KMS-11 (cell line): ENCODE data around the gene PLEKHH2.

Experiments
- H2AFZ ChIP-seq: fragments of 200-600 bp; sonication (generic); 2 replicates; pipeline ENCODE4 v1.6.1; 2016; ENCODE audit warnings: antibody characterized with exemption, mixed run types, low read depth
- H3K27ac ChIP-seq: fragments of 200-600 bp; sonication (generic); 2 replicates; pipeline ENCODE4 v1.6.1; 2016; ENCODE audit warnings: mild to moderate bottlenecking, mixed run types
- H3K27me3 ChIP-seq: fragments of 200-600 bp; sonication (generic); 2 replicates; pipeline ENCODE4 v1.6.1; 2017; ENCODE audit warnings: mild to moderate bottlenecking, low read depth, mixed run types, moderate library complexity; ENCODE audit not compliant: insufficient read depth
- H3K36me3 ChIP-seq: fragments of 200-600 bp; sonication (generic); 2 replicates; pipeline ENCODE4 v1.6.1; 2017; ENCODE audit warnings: mild to moderate bottlenecking, mixed run types; ENCODE audit not compliant: insufficient read depth
- H3K4me1 ChIP-seq: fragments of 200-600 bp; sonication (generic); 2 replicates; pipeline ENCODE4 v1.6.1; 2016; ENCODE audit warnings: mild to moderate bottlenecking, low read depth, mixed run types; ENCODE audit not compliant: poor library complexity, severe bottlenecking
- H3K4me2 ChIP-seq: fragments of 200-600 bp; sonication (generic); 2 replicates; pipeline ENCODE4 v1.7.0; 2016; ENCODE audit warnings: mild to moderate bottlenecking, mixed run types
- H3K4me3 ChIP-seq: fragments of 200-600 bp; sonication (generic); IDR thresholded peaks from 2 replicates; pipeline ENCODE4 v1.6.1; 2017; ENCODE audit warnings: low read depth, low read length, mixed read lengths; ENCODE audit not compliant: insufficient read depth
- H3K79me2 ChIP-seq: fragments of 200-600 bp; sonication (generic); 2 replicates; pipeline ENCODE4 v1.6.1; 2016; ENCODE audit warnings: low read depth, mixed run types; ENCODE audit not compliant: insufficient read depth
- H3K9ac ChIP-seq: fragments of 200-600 bp; sonication (generic); 2 replicates; pipeline ENCODE4 v1.6.1; 2016; ENCODE audit warnings: mild to moderate bottlenecking, mixed run types
- H4K20me1 ChIP-seq: fragments of 200-600 bp; sonication (generic); 2 replicates; pipeline ENCODE4 v1.6.1; 2016; ENCODE audit warnings: mild to moderate bottlenecking, mixed run types; ENCODE audit not compliant: insufficient read depth
- TF ChIP-seq, protein P1 (sequence below): fragments of 200-600 bp; sonication (generic); conservative IDR thresholded peaks from 2 replicates; pipeline ENCODE4 v1.6.1; 2017; ENCODE audit warnings: low read depth, mild to moderate bottlenecking, antibody characterized with exemption, low read length, moderate library complexity, mixed read lengths

PLEKHH2 gene

DNA sequence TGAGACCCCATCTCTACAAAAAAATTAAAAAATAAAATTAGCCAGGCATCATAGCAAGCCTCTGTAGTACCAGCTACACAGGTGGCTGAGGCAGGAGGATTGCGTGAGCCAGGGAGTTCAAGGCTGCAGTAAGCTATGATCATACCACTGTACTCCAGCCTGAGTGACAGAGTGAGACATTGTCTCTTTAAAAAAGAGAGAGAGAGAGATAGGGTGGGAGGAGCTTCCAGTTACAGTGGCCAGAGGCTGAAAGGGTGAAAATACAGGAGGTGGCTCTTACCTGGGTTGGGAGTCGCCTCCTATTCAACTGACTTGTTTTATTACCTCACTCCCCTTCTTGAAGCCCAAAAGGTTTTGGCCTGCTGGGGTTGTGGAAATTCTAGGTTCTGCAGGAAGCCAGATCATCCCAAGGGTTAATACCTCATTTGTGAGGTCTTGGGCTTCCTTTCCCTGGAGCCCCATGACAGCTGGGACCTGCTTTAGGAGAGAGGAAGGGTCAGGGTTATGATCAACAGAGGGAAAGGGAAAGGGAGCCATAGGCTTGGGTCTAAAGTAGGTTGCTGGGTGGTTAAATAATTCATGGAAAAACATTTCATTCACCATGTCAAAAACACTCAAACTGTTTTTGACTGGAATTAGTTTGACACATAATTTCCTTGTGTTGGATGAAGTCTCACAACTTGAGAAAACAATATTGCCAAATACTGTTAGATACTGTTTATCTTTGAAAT is 154.1 kb downstream of the PLEKHH2 start:
- H2AFZ ChIP-seq: no peak overlapping the region
- TF ChIP-seq, protein P1, sequence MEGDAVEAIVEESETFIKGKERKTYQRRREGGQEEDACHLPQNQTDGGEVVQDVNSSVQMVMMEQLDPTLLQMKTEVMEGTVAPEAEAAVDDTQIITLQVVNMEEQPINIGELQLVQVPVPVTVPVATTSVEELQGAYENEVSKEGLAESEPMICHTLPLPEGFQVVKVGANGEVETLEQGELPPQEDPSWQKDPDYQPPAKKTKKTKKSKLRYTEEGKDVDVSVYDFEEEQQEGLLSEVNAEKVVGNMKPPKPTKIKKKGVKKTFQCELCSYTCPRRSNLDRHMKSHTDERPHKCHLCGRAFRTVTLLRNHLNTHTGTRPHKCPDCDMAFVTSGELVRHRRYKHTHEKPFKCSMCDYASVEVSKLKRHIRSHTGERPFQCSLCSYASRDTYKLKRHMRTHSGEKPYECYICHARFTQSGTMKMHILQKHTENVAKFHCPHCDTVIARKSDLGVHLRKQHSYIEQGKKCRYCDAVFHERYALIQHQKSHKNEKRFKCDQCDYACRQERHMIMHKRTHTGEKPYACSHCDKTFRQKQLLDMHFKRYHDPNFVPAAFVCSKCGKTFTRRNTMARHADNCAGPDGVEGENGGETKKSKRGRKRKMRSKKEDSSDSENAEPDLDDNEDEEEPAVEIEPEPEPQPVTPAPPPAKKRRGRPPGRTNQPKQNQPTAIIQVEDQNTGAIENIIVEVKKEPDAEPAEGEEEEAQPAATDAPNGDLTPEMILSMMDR: no peak
- no peaks in the 10 kb centered on the region for H3K36me3 ChIP-seq

DNA sequence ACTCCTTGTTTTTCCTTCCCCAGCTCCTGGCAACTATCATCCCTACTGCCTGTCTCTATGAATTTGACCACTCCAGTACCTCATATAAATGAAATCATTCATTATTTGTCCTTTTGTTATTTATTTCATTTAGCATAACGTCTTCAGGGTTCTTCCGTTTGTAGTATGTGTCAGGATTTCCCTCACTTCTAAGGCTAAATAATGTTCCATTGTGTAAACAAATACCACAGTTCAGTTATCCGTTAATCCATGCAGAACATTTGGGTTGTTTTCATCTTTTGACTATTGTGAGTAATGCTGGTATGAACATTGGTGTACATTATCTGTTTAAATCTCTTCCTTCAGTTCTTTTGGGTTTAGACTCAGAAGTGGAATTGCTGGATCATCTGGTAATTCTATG is 155.6 kb downstream of the PLEKHH2 start:
- no peak overlapping the region for H2AFZ ChIP-seq
- H3K79me2 ChIP-seq: no peaks in the 10 kb centered on the region
- H3K27me3 ChIP-seq: no peaks in the 10 kb centered on the region
- H3K4me2 ChIP-seq: no peak overlapping the region
- no peaks in the 10 kb centered on the region for H4K20me1 ChIP-seq
- no peaks in the 10 kb centered on the region for H3K4me1 ChIP-seq
- H3K4me3 ChIP-seq: no peak overlapping the region
- no peak overlapping the region for H3K9ac ChIP-seq
- no peak overlapping the region for H3K27ac ChIP-seq
- TF ChIP-seq, protein P1: no peak
- no peaks in the 10 kb centered on the region for H3K36me3 ChIP-seq

More for the DNA sequence above, 154.1 kb downstream of the PLEKHH2 start:
- Histone ChIP-seq H3K27me3 (no peaks in the 10 kb centered on the region), H3K4me2 (no peak overlapping the region), H3K9ac (no peak overlapping the region), H3K4me1 (no peaks in the 10 kb centered on the region), H4K20me1 (no peaks in the 10 kb centered on the region), H3K27ac (no peak overlapping the region), H3K79me2 (no peaks in the 10 kb centered on the region), H3K4me3 (no peak overlapping the region)

DNA sequence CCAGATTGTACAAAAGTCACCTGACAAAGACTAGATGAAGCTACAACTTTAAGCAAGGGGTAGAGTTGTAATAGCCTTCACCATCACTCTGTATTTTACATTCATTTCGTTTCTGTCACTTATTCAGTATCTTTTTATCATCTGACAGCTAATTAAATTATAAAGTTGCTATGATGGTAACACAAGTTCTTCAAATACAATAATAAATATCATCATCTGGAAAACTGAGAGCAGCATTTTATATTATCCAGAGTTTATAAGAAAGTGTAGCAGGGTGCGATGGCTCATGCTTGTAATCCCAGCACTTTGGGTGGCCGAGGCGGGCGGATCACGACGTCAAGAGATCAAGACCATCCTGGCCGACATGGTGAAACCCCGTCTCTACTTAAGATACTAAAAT is 157.9 kb downstream of the PLEKHH2 start:
- Histone ChIP-seq H3K9ac (no peak overlapping the region), H4K20me1 (no peaks in the 10 kb centered on the region), H2AFZ (no peak overlapping the region), H3K79me2 (no peaks in the 10 kb centered on the region), H3K4me2 (no peak overlapping the region), H3K4me1 (no peaks in the 10 kb centered on the region), H3K27ac (no peak overlapping the region), H3K4me3 (no peak overlapping the region), H3K27me3 (no peaks in the 10 kb centered on the region), H3K36me3 (no peaks in the 10 kb centered on the region)
- TF ChIP-seq, protein P1: no peak

GRCh38 chr2:43796206-43796605 is 159.1 kb downstream of the PLEKHH2 start:
- TF ChIP-seq, protein P1: no peak
- Histone ChIP-seq H4K20me1 (no peaks in the 10 kb centered on the region), H3K79me2 (no peaks in the 10 kb centered on the region), H2AFZ (no peak overlapping the region), H3K27me3 (no peaks in the 10 kb centered on the region), H3K4me3 (no peak overlapping the region), H3K9ac (no peak overlapping the region), H3K27ac (no peak overlapping the region), H3K36me3 (no peaks in the 10 kb centered on the region), H3K4me1 (no peaks in the 10 kb centered on the region), H3K4me2 (no peak overlapping the region)
